Stimulated activated naive CD4-positive, alpha-beta T cell treated with Interleukin-2 at 50 U/mL for 16 hours (primary cell): Measurements from ENCODE around the gene FBXL7.

Source experiments
- DNase-seq: peaks from one replicate; lab custom pipeline; 2025; lab: John Stamatoyannopoulos, UW

Gene FBXL7

DNA sequence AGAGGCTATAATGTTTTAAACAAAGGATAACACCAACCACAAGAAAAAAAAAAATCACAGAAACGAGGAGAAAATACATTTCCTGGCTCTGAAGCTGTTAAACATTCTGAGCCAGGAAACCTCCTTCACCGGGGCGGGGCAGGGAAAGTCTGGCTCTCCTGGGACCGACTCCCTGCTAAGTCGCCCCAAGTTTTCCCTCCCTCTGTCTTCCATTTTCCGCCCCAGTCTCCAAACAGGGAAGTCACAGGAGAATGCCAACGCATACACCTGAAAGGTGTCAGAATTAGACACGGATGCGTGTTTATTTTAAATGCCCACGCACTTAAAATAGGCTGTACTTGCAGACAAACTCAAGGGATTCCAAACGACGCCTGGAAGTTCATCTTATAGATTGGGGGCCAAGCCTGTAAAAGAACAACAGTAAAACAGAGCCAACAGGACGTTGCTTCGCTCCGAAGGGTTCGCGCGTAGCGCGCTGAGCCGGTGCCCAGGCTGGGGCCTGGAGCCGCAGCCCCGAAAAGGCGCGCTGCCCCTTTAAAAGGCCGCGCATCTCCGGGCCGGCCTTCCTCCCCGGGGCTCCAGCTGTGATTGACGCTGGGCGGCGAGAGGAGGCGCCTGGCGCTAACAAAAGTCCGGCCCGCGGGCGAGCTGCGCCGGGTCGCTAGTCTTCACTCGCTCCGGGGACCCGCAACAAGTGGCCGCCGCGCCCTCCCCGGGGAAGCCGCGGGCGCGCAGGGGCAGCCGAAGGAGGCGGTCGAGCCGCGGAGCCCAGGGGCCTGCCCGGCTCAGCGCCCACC is at the start of gene FBXL7:
FBXL7 (plus strand) TSS at position 653 of the 797 bp plus-strand sequence.
- no peak for DNase-seq

DNA sequence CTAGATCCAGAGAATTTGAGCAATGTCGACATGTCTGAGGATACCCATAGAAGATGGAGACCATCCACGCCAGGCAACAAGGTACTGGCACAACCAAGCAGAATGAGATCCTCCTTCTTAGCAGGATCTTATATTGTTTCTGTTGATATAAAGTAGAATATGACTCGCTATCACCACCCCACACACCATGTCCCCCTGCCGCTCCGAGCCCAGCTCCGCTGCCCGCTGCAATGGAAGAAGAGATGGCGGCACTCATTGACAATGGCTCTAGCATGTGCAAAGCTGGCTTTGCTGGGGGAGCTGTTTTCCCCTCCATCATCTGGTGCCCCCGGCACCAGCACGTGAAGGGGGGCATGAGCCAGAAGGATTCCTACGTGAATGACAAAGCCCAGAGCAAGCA is 49.5 kb upstream of the FBXL7 start:
- no peak for DNase-seq

DNA sequence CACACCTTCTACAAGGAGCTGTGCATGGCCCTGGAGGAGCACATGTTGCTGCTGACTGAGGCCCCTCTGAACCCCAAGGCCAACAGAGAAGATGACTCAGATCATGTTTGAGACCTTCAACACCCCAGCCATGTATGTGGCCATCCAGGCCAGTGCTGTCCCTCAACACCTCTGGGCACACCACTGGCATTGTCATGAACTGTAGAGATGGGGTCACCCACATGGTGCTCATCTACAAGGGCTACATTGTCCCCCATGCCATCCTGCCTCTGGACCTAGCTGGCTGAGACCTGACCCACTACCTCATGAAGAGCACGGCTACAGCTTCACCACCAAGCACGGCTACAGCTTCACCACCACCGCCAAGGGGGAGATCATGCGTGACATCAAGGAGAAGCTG is 49.0 kb upstream of the FBXL7 start:
- DNase-seq: no peak

DNA sequence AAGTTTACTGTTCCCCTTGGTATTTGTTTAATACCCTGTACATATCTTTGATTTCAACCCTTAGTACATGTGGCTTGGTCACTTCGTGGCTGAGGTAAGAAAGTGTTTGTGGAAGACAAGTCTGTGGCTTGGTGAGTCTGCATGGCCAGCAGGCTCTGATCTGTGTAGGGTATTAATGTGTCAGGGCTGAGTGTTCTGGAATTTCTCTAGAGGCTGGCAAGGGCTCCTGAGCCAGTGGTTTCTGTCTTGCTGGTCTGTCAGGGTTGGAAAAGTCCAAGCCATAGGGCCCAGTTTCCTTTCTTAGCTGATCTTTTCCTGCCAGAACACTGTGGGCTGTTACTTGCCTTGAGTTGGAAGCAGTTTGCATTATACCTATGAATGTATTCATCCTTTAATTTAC is 48.0 kb upstream of the FBXL7 start:
- DNase-seq: no peak

DNA sequence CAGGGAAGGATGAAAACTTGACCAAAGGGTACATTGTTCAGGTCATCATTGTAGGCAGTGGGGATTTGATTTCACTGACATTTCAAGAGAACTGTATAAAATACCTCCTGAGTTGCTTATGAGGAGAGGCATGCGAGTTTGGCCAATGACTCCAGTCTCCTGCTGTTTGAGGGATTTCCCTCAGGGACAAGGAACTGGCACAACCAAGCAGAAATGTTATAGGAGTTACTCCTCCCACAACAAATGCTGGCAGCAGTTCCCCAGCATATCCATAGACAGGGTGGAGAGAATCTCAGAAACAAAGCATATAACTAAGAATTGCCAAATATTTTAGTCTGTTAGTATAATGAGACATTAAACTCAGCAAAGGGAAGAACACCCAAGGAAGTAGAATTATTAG is 47.2 kb upstream of the FBXL7 start:
- DNase-seq: no peak

DNA sequence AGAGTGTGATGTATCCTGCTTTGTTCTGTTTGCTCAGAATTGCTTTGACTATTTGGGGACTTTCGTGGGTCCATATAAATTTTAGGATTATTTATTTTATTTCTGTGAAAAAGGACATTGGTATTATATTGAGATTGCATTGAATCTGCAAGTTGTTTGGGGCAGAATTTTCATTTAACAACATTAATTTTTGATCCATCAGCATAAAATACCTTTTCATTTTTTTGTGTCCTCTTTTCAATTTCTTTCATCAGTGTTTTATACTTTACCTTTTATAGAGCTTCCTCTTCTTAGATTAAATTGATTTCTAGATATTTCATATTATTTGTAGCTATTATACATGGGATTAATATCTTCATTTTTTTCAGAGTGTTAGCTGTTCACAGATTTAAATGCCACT is 40.8 kb upstream of the FBXL7 start:
- no peak for DNase-seq

DNA sequence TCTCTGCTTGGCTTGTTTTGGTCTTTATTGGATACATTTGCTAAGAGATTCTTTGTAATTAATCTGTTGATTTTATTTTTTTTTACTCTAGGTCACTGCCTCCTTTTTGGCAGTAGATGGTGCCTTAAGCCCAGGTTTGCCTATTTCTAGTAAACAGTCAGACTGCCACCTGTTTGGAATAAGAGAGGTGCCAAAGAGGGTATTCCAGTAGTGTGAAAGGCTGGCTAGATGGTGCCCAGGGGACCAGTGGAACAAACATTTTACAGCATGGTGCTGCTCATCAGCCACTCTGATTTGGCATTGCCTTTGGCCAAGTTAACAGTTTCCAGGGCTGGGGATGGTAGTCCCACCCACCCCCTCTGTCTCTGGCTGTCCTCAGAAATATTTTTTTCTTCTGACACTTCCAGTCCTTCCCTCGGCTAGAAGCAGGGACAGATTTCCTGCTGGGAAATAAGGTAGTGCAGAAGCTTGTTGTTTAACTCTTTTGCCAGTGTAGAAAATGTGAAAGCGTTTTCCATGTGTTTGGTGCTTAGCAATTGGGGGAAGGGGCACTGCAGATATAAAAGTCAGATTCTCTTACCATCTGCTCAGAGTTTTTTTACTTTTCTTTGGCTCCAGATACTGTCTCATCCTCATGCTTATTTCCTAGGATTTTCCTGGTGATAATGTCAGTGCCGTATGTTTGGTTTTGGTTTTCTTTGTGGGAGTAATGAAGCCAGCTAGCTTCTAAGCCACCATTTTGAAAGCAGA is 36.6 kb upstream of the FBXL7 start:
- no peak for DNase-seq

DNA sequence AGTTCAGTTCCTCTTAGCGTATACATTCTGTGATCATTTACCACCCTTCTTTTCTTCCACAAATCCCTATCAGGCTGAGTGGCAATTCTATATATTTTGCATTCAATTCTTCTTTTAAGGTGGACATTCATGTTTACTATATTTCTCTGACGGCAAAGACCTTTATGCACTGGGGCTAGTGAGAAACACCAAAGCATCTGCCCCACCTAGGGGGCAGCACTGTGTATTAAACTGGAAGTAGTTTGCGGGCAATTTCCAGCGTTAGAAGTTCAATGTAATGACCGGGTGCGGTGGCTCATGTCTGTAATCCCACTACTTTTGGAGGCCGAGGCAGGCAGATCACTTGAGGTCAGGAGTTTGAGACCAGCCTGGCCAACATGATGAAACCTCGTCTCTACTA is 27.9 kb upstream of the FBXL7 start:
- no peak for DNase-seq

DNA sequence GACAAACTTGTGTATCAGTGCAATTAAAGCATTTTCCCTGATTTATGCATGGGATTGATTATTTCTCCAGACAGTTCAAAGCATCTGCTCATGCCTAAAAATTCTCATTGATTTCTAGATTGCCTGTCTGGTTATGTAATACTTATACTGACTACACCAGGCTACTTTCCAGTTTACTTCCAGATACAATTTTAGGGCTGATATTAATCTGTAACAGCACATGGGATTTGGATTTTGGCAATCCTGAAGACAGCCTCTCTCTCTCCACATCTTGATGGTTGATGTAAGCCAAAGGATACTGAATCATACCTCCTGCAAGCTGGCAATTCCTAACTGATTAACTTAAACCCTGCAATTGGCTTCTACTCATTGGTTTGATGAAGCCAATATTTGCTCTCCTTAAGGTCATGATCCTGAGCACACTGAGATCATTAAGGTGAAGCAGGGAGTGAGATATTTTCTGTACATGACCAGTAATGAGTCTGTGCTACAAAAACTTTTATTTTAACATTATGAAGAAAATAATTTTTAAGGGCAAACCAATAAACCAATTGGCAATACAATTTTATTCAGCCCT is 25.7 kb upstream of the FBXL7 start:
- DNase-seq: no peak

DNA sequence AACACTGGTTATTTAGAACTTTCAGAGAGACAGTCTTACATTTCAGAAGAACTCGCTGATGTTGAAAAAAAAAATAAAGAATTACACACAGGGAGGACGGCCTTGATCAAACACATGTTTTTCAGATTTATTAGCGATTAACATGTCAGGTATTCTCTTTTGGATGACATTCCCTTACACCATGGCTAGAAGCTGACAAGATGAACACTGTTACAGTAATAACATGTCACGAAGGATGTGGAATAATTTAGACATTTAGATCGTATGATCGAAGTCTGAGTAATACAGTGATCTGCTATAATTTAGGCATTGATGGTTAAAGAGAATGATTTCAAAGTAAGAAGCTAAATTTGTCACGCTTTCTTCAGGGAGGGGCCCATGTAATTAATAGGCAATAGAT is 24.6 kb upstream of the FBXL7 start:
- no peak for DNase-seq

DNA sequence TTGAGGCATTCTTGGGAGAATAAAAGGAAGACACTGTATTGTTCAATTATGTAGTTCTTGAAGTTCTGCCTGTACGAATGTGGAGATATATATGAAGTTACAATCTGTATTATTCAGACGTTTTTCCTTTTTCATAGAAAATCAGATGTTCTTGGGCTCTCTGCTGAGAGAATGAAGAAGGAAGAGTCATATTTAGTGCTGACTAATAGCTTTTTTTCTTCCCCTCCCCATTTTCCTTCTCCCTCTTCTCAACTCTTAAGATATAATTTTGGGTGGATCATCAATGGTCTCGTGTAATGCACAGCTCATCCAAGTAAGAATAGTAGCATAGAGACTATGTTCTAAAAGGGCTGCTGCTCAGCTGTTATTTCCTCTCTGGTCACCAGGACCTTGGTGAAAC is 23.0 kb upstream of the FBXL7 start:
- DNase-seq: no peak

DNA sequence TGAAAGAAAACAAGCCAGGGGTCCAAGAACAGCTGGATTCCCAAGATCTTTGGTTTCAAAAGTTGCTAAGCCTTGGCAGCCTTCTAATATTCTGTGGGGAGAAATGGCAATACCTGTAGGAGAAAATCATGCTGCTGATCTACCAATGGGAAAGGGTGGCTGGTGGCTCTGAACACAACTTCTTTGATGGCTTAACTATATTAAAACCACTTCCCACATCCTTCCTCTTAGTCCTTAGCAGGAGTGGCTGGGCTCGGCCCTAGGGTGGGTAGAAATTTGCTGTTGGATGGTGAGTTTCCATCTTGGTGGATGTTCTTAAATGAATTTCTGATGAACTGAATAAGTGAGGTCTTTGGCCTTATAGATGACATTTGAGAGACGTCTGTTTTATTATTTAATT is 19.5 kb upstream of the FBXL7 start:
- DNase-seq: no peak

DNA sequence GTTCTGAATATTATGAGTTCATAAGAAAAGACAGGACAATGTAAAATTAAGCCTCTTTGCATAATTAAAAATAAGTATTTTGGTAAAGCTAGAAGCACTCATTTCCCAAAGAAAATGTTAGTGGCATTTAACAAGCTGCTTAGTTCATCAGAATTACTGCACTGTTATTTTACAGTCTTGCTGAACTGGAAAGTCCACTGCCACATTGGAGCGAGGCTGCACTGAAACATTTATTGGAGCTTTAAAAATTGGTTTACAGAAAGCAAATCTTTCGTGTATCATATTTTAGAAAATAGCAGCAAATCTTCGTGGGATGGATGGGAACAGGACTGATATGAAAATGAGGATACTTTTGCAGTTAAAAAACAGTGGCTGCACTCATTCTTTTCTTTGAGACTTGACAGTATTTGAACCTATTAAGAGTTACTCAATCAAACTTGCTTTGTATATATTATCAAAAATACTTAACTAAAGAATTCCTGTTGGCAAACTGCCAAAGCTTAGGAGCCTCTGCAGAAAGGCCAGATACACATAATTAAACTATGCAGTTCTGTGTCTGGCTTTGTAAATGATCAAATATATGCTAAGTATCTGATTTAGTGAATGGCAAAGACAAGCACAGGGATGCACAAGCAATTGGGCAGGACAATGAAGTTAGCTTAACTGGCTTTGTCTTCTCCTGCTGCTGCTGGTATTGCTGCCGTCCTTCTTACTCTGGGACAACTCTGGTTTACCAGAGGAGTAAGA is 16.5 kb upstream of the FBXL7 start:
- DNase-seq: no peak

DNA sequence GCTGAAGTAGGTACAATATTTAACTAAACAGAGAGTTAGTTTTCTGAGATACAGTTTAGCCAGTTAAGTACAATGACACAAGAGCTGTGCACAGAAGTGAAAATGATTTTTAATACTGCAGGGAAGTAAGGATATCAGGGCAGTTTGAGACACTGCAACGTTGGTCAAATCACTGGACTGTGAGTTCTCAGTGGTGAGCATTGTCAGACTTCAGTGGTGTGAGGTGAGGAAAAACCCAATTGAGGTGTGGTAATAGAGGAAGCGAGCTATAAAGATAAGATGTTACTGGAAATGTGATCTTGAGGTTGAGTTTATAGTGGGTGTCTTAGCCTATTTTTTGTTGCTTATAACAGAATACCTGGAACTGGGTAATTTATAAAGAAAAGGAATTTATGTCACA is 12.8 kb upstream of the FBXL7 start:
- DNase-seq: no peak

DNA sequence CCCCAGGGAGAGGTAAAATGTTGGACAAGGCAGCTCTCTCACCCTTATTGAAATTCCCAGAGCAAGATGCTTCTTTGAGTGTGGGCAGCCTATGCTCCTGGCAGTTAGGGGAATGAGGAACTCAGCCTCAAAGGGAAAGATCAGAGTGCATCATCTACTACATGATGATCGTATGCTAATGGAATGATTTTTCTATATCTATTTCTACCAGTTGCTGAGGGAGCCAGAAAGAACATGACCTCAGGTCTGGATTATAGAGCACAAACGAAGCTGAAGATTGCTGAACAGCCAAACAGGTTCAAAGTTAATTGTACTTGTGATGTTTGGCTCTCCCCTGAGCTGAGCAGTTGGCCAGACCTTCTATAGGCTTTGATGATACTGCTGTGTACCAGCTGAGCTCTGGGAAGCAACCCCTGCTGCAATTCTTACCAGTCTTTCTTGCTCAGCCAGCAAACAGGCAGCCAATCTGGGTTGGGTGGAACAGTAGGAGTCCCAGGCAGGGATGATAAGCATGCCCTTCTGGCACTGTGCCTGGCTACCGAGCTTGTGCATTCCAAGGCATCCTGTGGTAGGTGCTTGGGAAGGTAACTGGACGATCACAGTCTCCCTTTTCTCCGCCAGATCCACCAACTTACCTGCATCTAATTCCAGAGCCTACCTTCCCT is 10.3 kb upstream of the FBXL7 start:
- DNase-seq: no peak

DNA sequence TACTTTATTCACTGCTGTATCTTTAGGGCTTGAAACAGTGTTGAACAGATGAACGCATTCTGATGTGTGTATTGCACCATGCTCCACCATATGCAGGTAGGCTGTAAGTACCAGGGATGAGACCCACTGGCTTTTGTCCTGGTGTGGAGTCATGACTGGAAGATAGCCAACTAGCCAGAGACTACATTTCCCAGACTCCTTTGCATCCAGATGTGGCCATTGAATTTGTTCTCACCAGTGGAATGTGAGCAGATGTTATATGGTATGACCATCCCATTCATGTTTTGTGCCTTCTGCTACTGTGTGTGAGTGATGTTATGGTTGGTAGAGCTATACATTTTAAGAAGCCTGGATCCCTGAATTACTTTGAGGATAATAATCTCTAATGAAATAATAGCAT is 7.4 kb upstream of the FBXL7 start:
- DNase-seq: no peak

DNA sequence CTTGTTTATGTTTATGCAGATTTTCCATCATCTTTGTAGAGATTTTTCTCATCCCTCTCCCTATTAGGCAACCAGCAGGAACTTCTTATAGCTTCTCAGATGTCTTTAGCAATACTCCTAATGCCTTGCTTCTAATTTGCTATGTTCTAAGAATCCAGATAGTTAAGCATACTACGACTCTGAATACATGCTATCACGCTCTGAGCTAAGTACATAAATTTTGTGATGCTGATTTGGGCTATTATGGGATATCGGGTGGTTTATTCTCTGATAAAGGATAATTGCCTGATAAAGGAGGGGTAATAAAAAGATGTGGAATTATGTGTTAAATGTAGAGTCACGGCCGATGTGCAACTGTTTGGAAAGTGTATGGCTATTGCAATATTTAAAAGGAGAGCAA is 6.5 kb upstream of the FBXL7 start:
- DNase-seq: no peak

DNA sequence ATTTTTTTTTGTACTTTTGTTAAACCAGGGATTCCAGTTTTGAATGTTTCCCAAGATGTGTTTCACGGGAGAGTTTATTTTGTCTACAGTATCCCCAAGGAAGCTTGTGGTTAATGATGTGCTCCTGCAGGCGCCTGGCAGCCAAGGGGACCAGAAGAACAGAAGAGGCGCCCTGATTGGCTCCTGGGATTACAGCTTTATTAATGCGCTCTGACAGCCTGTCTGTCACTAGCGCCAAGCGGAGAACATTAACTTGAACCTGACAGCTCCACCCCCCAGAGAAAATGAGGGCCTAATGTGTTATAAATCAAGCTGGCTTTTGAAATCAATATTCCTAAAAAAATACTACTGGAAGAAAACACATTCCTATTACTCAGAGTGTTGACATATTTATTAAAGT is 5.0 kb upstream of the FBXL7 start:
- DNase-seq: no peak

DNA sequence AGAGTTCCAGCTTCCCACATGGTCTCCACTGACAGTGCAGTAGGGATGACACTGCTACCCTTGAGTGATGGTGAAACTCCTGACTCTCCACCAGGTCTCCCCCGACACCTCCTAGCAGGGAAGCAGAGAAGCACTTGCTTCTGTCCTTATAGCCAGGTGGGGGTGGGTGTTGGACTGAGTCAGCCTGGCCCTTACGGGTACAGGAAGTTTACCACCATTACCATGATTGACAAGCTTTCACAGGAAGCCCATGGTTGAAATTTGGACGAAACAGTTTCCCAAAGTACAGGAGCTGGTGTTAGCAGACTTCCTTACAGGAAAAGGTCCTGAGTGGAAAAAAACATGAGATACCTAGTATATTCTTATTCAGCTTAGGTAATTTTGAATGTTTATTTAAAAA is 3.1 kb upstream of the FBXL7 start:
- no peak for DNase-seq

DNA sequence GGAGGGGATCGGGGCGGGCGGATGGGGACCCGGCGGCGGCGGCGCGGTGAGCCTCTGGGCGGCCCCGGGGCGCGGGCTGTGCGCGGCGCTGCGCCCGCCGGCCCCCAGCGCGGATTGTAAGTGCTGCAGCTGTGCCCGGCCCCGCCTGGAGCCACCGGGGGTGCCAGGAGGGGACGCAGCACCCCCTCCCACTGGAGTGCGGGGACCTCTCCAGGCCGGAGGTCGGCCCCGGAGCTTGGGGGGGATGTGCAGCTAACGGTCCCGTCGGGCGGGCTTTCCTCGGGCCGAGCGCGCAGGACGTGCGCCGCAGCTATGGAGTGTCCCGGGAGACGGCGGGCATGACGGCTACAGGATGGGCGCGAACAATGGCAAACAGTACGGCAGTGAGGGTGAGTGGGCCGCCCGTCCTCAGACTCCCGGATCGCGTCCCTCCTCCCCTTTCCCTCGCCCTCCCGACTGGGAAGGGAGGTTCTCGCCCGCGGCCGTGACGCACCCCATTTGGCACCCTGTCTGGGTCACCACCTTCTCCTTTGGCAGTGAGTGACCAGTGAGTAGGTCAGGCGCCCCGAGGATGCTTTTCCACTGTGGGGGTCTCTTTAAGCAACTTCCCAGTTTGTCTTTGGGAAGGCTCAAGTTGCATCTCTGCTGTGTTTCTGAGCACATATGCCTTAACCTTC is 483 bp downstream of the FBXL7 start:
- no peak for DNase-seq

DNA sequence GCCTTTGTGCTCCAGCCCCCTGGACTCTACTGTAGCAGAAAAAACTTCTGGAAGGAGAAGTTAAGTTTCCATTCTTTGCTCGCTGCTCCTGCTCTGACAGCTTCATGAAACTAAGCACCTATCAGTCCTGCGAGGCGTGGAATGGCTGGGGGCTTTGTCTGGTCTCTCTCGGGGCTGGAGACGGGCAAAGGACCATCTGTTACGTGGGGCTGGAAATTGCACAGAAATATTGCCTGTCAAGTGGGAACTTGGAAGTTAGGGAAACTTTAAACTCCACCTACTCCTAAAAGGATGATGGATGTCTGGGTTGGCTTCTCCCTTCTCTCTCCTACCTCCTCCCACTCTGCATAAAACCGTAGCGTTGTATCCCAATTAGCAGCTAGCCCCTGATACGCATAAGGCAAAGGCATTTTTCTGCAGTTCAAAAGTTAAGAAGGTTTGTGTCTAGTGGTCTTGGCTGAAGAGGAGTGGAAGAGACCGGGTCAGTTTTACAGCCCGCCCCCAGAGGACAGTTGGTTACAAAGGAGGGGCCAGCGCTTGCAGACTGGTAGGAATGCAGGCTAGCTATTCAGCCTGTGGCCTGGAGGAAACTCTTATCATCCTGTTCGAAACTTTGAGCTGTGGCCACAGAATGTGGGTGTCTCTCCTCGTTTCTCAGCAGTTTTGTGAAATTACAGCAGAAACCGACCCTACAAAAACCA is 1.3 kb downstream of the FBXL7 start:
- no peak for DNase-seq
